GM10266 (cell line): Measurements from ENCODE around the gene CDK14.

Experiments
- DNase-seq: peaks from one replicate; pipeline ENCODE4 v3.0.0; 2012; ENCODE audit errors: extremely low spot score
- TF ChIP-seq, protein P1 (sequence below): IDR thresholded peaks from 2 replicates; pipeline ENCODE4 v1.5.1; 2012; ENCODE audit warnings: mild to moderate bottlenecking, low read depth; ENCODE audit not compliant: control insufficient read depth, insufficient read depth; ENCODE audit errors: missing control alignments

Gene CDK14

GRCh38 chr7:90705391-90706071, 109.4 kb downstream of the CDK14 start:
- DNase-seq = no peak
- TF ChIP-seq, protein P1, sequence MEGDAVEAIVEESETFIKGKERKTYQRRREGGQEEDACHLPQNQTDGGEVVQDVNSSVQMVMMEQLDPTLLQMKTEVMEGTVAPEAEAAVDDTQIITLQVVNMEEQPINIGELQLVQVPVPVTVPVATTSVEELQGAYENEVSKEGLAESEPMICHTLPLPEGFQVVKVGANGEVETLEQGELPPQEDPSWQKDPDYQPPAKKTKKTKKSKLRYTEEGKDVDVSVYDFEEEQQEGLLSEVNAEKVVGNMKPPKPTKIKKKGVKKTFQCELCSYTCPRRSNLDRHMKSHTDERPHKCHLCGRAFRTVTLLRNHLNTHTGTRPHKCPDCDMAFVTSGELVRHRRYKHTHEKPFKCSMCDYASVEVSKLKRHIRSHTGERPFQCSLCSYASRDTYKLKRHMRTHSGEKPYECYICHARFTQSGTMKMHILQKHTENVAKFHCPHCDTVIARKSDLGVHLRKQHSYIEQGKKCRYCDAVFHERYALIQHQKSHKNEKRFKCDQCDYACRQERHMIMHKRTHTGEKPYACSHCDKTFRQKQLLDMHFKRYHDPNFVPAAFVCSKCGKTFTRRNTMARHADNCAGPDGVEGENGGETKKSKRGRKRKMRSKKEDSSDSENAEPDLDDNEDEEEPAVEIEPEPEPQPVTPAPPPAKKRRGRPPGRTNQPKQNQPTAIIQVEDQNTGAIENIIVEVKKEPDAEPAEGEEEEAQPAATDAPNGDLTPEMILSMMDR = no peak

GRCh38 chr7:90706072-90706716, 110.1 kb downstream of the CDK14 start:
- no peak for DNase-seq
- TF ChIP-seq, protein P1 = no peak

DNA sequence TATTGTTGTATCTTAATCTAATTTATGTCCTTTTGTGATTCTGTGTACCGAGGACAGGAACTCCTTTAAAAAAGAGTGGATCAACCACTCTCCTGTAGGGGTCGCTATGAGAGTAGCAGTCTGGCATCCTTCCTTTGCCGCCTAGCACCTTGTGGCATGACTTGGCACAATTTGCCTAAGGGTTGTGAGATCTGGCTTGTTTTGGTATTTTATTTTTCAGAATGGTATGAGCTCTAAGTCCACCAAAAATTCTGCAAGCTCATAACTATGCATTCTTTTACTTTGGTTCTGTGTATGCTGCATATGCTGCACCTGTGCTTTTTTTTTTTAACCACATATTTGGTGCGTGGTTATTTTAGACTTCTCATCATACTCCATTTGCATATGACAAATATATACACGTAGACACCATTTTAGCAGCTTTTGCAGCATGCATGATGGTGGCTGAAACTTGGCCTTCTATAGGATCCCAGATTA, 112.8 kb downstream of the CDK14 start:
- TF ChIP-seq, protein P1 = peak; percentile 85
- peak; percentile 33 for DNase-seq

- TF ChIP-seq, protein P1 = no peak
- DNase-seq = no peak
Observed at GRCh38 chr7:90709501-90710465, 113.7 kb downstream of the CDK14 start.

DNA sequence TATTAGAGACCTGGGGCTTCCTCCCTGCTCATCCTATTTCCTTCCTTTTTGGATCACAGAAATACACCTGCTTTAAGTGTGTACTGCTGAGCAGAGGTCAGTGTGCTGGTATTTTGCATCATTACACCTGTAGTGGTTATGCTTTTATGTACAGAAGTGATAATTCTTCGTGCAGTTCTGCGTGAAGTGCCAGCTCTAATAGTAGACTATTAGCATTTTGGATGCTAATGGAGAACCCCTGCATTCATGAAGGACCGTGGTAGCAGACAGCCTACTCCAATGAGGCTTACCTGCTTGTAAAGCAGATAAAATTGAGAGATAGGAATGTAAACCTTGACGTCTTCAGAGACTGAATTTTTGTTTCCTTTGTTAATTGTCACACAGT, 114.3 kb downstream of the CDK14 start:
- no peak for DNase-seq
- TF ChIP-seq, protein P1 = no peak

GRCh38 chr7:90713628-90714027, 117.5 kb downstream of the CDK14 start:
- no peak for DNase-seq

More at GRCh38 chr7:90713628-90714027, 117.5 kb downstream of the CDK14 start:
- TF ChIP-seq, protein P1 = no peak
